ENCODE data around the gene DHRS1.
"Not testable (repeated sequence)": the region's sequence is repeated elsewhere in the genome, so short reads cannot be mapped to it uniquely, and the experiment has no call there.

The DHRS1 gene

DNA sequence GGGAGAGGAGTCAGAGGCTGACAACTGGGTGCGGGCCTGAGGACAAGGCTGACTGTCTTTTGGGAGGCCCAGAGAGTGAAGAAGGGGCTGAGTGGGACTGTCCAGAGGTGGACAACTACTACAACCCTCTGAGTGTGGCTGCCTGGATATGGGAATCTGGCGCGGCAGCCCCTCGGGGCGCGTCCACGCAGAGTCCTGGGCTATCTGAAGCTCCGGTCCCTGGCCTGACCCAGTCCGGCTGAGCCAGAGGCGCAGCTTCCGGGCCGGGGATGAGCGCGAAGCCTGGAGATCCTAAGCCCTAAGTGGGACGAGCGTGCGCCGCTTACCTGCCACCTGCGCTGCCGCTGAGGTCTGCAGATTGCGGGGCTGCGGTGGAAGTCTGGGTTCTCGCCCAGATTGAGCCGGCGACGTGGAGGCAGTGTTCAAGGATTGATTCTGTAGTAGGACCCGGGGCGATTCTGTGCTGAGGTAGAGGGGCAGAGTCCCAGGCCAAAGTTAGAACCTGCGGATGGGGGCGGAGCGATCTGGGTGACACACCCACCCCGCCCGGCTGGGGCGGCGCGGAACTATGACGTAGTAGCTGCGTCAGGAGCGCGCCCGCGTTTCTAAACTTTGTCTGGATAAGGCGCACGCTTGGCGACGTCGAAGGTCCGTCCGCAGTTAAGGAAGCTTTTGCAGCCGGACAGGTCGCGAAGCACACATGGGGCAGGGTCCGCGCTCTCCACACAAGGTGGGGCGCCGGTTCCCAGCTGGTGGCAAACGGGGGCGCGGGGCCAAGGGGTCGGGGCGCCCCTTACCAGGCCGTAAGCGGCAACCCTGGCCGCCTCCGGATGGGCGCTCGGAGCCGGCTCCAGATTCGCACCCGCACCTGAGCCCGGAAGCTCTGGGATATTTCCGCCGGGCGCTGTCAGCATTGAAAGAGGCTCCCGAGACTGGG lies at the start of gene DHRS1, which contains the start of gene NOP9:
Gene DHRS1, minus strand, starts transcription at position 526 of the 937 bp plus-strand sequence. CDS start 674 bp downstream, outside the sequence.
Gene NOP9, plus strand, starts transcription at position 596 of the 937 bp plus-strand sequence. Its CDS starts 105 bp downstream, at position 701.
- peak; percentile 93 to 95 for DNase-seq

DNA sequence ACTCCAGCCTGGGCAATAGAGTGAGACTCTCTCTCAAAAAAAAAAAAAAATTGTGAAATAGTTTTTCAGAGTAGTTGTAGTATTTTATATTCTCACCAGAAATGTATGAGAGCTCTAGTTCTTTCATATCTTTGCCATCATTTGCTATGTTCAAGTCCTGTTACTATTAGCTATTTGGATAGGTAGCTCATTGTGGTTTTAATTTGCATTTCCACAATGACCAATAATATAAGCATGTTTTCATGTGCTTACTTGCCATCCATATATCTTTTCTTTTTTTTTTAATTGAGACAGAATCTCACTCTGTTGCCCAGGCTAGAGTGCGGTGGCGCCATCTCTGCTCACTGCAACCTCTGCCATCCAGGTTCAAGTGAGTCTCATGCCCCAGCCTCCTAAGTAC lies 48.6 kb upstream of the DHRS1 start:
- no peak for DNase-seq

DNA sequence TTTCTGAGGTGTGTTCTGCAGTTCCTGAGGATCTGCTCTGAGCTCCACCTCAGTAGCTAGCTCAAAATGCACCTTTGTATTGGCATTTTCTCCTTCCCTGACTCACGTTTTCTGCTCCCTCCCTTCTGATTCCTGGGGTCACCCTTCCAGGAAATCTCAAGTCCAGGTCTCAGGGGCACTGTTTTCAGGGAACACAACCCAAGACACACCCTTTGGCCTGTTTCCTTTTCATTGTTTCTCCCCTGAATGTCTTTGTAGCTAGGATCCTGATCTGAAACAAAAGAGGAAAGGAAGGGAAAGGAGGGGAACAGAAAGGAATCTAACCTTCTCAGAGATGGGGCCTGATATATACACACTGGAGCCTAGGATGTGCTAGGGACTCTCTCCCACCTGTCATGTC lies 47.6 kb upstream of the DHRS1 start:
- DNase-seq = no peak

DNA sequence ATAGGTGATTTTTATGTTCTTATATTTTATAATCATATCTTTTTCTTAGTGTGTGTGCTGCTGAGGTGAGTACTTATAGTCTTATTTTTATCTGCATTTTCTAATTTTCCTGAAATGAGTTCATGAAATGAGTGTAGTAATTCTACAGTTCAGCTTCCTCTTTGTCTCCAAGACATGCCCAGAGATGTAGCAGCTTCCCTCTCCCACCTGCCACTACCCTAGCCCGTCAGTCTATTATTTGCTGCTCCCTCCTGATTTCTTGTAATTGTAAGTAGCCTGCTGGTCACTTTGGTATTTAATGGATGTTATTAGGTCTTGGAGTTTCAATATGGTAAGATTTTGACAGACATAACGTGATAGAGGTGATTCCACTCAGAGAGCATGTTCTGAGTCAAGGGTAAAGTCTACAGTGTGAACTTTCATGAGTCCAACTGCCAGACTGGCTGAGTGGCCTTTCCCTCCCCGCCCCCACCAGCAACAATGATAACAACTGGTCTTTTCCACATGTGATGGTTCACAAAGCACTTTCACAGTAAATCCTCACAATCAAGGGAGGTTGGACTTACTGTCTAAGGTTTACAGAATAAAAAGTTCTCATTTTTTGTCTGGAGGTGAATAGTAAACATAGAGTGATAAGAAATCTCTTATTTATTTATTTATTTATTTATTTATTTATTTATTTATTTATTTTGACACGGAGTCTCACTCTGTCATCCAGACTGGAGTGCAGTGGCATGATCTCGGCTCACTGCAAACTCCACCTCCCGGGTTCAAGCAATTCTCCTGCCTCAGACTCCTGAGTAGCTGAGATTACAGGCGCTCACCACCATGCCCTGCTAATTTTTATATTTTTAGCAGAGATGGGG lies 44.4 kb upstream of the DHRS1 start:
- DNase-seq = no peak

DNA sequence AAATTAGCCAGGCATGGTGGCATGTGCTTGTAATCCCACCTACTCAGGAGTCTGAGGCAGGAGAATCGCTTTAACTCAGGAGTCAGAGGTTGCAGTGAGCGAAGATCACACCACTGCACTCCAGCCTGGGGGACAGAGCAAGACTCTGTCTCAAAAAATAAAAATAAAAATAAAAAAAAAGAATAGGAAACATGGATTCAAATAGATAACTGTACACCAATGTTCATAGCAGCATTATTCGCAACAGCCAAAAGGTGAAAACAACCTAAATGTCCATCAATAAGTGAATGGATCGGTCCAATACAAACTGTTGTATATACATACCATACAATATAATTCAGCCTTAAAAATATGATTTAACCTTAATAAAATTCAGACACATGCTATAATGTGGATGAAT lies 43.3 kb upstream of the DHRS1 start:
- no peak for DNase-seq

DNA sequence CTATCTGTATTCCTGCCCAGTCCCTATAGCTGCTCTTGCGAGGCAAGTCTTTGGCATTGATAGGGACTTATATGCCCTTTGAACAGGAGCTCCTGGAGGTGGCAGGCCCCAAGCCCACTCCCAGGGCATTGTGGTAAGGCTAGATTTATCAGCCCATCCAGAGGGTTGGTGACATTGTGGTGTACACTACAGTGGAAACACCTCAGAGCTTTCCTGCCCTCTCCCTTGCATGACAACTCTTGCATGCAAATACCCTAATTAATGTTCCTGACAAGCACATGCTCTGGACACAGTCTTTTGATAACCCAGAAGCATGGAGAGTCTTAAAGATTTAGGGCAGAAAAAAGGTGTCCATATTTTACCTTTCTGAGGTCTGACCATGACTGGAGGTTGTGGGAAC lies 41.0 kb upstream of the DHRS1 start:
- DNase-seq = no peak

DNA sequence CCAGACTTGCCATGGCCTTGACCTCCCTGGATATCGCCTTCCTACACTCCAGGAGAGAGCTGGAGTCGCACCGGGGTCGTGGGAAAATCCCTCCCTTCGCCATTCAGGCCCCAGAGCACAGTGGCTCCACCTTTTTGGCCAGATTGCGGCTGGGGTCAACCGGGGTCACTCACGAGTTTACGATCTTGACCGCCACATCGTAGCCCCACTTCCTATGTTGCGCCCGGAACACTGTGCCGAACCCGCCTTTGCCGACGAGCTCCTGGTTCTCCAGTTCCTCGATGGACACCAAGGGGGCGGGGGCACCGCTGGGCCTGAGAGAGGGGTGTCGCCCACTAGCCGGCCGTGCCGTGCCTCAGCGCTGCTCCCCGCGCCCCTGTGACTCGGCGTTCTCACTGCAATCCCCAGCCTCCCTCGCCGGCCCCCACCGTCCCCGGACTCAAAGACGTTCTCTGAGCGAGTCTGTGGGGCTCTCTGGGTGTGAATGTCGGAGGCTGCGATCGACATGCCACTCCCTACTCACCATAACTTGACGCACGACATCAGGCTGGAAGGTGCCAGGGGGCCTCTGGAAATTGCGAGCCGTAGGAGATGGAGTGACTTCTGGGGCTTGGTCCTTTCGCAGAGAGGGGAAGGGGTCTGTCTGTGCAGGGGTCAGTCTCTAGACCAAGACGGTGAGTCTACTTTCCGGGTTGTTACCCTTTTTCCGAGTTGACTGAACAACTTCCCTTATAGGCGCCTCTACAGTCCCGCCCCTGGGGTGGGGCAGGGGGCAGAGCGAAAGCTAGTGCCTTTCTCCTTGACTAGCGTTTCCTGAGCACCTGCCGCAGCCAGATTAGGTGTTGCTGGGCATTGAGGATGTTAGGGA lies 39.9 kb upstream of the DHRS1 start, which contains the start of gene RIPK3:
Gene RIPK3, minus strand, starts transcription at position 708 of the 868 bp plus-strand sequence. Its CDS starts 165 bp downstream, at position 543.
- peak; percentile 75 for DNase-seq

DNA sequence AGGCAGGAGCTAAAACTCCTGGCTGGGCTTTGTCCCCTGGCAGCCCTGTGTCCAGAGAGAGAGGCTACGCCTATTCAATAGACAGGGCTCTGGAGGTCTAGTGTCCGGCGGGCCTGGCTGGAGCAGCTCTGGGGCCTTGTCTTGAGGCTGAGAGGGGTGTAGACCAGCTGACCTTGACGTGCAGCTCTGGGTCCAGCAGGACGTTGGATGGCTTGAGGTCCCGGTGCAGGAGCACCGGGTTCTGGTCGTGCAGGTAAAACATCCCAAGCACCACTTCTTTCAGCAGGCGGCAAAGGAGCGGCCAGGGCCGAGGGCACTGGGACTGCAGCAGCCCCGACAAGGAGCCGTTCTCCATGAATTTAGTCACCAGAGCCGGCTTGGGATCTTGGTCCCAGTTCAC lies 39.3 kb upstream of the DHRS1 start:
- DNase-seq = no peak

DNA sequence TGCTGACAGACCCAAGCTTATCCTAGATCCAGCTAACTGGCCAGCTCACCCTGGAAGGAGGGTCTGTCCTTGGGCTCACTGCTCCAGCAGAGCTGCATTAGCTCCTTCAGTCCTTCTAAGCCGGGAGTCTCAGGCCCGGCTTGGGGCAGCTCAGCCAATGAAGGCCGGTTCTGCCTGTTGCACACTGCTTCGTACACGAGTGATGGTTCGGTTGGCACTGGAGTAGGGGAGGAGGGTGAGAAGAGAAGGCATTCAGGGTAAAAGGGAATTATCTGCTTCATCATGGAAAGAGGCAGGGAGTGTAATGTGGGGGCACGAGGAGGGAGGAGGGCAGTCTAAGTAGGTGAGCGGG lies 38.2 kb upstream of the DHRS1 start:
- no peak for DNase-seq

DNA sequence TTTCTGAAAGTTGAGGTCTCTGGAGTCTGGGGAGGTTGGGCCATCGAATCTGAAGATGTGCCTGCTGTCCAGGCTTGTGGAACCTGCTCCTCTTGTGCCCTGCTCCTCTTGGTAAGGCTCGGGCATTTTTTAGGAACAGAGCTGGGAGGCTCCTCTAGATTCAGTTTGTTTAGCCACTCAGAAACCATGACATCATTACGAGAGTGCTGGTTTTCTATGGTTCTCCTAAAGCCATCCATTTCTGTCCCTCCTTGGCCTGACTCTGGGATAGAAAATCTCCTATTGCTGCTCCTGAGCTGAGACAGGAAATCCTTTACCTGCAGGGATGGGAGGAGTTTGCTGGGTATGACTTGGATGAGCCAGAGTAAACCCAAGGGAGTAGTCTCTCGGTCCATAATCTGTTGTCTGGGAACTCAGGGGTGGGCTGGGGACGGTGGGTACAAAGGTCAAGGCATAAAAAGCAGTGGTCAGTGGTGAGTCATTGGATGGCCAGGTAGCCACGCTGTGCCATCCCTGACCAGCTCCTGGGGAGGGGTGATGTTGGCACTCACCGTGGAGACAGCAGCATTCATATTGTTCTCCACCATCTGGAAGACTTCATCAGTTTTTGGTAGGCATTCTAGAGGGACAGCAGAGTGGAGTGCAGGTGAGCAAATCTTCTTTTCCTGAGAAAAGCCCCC lies 37.7 kb upstream of the DHRS1 start:
- DNase-seq = no peak

DNA sequence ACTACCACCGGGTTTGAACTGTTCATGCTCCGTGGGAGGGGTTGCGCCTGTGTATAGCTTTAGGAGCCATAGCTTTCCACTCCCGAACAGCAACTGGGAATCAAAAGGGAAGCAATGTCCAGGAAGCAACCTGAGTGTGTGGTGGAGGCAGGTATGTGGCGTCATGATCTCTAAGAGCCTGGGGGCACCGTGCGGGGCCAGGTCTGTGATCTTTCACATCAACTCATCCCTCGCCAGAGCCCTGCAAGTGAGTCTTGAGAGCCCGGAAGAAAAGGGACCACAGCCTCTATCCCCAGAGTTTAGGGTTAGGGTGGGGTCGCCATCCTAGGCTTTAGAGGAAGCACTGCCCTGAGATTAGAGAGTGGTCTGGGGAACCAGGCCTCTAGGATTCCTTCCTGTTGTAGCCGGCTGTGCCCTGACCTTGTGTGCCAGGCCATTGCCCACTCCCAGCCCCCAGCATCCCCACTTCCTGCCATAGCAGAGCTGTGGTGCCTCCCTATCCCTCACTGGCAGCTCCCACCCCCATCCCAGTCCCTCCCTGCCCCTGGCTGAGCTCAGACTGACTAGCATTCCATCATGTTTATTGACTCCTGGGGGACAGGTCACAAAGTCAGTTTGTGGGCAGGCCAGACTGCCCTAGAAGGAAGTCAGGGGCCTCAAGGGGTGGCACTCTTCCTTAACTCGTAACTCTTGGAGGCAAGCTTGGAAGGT lies 36.0 kb upstream of the DHRS1 start:
- no peak for DNase-seq

DNA sequence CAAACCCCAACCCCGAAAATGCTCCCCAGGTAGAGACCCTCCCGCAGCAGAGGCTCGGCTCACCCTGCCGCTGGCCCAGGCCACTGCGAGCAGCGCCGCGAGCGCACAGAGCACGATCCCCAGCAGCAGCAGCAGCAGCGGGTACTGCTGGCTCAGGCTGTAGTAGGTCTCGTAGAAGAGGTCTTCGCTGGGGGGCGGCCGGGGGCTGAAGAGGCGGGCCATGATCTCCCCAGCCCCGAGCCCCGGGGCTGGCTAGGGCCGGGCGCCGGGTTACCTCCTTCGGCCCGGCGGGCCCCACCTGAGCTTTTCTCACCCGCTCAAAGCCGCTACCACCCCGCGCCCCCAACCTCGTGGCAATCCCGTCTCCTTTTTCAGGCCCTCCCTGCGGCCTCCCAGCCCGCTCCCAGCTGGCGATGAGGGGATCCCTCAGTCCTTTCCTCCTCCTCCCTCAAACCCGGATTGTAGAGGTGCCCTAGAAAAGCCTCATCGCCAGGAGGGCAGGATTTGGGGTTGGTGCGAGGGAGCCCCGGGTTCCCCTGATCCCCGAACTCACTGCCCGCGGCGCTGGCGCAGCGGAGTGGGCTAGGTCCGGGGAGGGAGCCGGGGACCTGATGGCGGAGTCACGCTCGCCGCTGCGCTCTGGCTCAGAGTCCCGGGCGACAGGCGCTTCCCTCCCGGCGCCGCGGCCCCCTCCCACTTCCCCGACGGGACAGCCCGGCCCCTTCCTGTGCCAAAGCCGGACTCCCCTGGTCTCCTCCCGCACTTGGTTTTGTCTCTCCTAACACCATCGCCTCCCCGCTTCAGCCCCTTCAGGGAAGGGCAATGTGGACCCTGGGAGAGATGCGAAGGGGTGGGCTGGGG lies 35.1 kb upstream of the DHRS1 start, which contains the start of gene ADCY4:
Gene ADCY4, minus strand, starts transcription at position 641 of the 861 bp plus-strand sequence. Its CDS starts 419 bp downstream, at position 222.
- DNase-seq = no peak

DNA sequence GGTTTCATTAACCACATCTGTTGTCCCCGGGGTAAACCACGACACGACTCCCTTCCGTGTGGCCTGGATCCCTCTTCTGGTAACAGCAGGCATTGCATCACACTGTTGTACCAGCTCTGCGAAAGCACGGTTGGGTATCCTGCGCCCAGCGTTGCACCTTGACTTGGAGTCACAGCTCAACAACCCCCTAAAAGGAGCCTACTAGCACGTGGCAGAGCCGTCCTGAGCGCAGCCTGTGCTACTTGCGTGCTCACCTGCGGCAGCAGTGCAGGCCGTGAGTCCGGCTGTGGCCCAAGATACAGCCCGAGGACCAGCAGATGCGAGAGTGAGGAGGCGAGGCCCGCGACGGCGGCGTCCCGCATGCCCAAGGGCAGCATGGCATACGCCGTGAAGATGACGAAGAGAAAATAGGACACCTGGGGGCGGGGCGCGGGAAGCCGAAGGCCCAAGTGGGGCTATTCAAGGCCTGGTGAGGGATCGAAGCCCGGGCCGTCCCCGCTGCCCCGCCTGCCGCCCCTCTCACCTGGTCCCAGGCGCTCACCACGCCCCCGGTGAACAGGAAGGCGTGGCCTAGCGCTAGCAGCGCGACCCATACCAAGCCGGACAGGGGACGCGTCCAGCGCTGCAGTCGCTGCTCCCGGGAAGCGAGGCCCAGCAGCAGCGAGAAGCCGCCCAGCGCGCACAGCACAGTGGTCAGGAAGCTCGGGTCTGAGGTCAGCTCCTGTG lies 32.9 kb upstream of the DHRS1 start:
- DNase-seq = peak; percentile 81 to 84

DNA sequence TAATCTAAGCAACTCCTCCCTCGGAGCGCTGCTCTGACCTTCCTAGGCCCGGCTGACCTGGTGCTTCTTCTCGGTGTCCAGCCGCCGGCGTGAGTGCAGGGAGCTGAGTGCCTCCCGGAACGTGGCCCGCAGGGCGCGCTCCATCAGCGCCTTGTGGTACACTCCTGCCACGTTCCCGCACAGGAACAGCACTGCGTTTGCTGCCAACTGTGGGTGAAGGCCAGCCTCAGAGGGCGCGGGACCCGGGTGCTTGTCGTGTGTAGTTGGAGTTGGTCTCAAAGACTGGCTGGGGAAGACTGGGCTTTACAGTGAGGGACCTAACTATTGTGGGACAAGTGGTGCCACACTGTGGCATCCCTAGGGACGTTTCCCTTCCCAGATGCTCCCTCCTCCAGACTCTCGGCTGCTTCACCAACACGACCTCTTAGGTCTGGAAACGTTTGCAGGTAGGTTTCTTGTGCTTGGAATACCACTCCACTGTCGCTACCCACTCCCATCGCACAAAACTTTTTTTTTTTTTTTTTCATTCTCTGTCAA lies 32.2 kb upstream of the DHRS1 start:
- no peak for DNase-seq

DNA sequence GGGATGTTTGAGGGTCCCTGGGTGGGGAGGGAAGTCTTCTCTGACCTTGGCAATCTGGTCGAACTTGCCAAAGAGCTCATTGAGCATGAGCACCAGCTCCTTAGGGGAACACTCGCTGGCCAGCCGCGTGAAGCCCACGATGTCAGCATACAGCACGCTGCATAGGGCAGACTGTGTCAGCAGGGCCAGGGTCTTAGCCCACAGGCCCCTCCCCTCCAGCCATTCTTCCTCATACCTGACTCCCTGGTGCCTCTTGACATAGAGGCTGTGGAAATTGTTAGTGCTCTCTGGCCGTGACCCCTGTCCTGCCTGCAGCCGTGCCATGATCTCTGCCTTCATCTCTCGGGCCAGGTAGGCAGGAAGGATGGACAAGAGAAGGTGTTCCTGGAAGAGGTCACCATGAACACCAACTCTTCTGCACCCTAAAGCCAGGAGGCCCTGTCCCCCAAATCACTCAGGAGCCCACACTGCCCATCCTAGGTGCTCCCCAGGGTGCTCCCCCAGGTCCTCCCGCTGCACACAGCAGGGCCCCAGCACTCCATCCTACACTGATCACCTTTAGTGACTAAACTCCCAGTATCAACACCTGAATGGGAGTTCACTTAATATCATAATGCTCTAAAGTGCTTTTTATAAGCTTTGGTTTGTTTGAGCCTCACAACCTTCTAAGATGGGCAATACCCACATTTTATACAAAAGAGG lies 31.5 kb upstream of the DHRS1 start:
- DNase-seq = no peak

DNA sequence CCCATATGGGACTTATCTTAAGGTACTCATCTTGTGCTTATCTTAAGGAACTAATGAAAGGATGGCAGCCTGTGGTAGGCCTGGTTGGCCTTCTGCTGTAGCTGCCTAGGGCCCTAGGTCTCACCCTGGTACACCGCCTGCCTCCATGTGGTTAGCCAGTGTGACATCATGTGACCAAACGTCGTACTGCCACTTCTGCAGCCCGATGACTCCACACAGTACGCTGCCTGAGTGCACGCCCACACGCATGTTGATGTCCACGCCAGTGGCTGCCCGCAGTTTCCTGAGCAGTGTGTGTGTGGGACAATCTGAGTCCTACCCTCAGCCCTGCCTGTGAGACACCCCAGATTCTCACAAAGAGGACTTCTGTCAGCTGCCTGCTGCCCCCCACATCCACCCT lies 30.2 kb upstream of the DHRS1 start:
- DNase-seq = peak in 1 of 2 donors; percentile 59

DNA sequence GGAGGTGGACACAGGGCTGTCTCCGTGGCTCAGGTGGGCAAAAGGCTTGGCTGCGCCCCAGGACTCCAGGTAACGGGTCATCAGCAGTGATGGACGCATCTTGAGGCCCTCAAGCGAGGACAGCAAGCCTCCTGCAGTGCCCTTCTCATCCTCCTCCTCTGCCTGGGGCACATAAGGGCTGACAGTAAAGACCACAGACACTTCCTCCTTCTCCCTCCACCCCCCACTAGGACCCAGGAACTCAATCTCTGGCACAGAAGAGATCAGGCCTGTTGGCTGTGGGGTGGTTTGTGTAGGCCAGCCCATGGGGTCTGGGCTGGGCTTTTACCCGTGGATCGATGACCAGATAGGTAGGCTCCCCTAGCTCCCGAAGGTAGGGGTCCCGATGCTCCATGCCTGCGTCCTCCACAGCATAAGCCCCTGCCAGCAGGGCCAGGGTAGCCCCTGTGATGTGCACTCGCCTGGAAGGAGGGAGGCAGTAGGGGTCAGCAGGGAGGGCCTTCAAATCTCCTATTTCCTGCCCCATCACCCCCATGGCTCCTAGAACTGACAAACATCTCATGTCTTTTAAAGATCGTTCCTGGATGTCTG lies 29.6 kb upstream of the DHRS1 start:
- DNase-seq = peak in 1 of 2 donors; percentile 16

DNA sequence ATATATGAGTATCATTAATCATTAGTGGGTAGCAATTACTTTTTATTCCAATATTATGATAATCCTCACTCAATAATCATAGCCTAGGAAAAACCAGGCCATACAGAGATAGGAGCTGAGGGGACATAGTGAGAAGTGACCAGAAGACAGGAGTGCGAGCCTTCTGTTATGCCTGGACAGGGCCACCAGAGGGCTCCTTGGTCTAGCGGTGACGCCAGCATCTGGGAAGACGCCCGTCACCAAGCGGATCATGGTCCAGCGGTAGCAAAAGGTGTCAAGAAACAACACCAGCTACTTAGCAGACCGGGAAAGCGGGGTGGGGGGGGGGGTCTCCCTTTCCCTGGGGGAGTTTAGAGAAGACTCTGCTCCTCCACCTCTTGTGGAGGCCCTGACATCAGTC lies 28.3 kb upstream of the DHRS1 start:
- DNase-seq = not testable (repeated sequence)
